WTC11 (cell line): ENCODE measurements around the gene RBM18. TPM values are rescaled to one million over a fixed set of nuclear protein-coding genes. Genes with fewer than 3 reads are reported as not detected.

Source experiments
- ATAC-seq: fragments of 200-7000 bp; cut with Tn5 transposase; 2 replicates; pipeline ENCODE4 v1.10.0; 2021; ENCODE audit warnings: mild to moderate bottlenecking, moderate library complexity
- CTCF ChIA-PET: fragments of 300-600 bp; sonication (Branson Sonifier 250); formaldehyde crosslinking; loops from one replicate; lab custom pipeline; 2021; ENCODE audit warnings: antibody characterized with exemption; lab: Charles Lee
- POLR2A ChIA-PET: fragments of 350-600 bp; sonication (Branson Sonifier 250); formaldehyde crosslinking; loops from one replicate; lab custom pipeline; 2021; ENCODE audit warnings: antibody characterized with exemption; lab: Charles Lee
- DNase-seq: peaks from one replicate; pipeline ENCODE4 v3.0.0; 2021; ENCODE audit warnings: low spot score
- H3K27ac Mint-ChIP-seq: 2 replicates; pipeline ENCODE4 v1.8.0; 2021; ENCODE audit warnings: mixed read lengths
- H3K27me3 Mint-ChIP-seq: 2 replicates; pipeline ENCODE4 v1.8.0; 2021; ENCODE audit warnings: low read depth, mild to moderate bottlenecking, moderate library complexity, mixed read lengths
- H3K36me3 Mint-ChIP-seq: 2 replicates; pipeline ENCODE4 v1.8.0; 2021; ENCODE audit warnings: mixed read lengths
- H3K4me1 Mint-ChIP-seq: 2 replicates; pipeline ENCODE4 v1.8.0; 2022; ENCODE audit warnings: mixed read lengths
- H3K4me3 Mint-ChIP-seq: 2 replicates; pipeline ENCODE4 v1.8.0; 2021; ENCODE audit warnings: mild to moderate bottlenecking, moderate library complexity, mixed read lengths
- H3K9me3 Mint-ChIP-seq: 2 replicates; pipeline ENCODE4 v1.8.0; 2021; ENCODE audit warnings: mixed read lengths
- ELF4 ChIP-seq: sonication (generic); formaldehyde crosslinking; IDR thresholded peaks from 2 replicates; pipeline ENCODE4 v1.8.1; 2022; ENCODE audit warnings: low read depth, mild to moderate bottlenecking, moderate library complexity, missing genetic modification reagents
- ETV6 ChIP-seq: sonication (generic); formaldehyde crosslinking; IDR thresholded peaks from 2 replicates; pipeline ENCODE4 v1.8.1; 2022; ENCODE audit warnings: mild to moderate bottlenecking, missing genetic modification reagents
- FOXJ3 ChIP-seq: sonication (generic); formaldehyde crosslinking; IDR thresholded peaks from 2 replicates; pipeline ENCODE4 v1.9.0; 2021; ENCODE audit warnings: missing genetic modification reagents, mild to moderate bottlenecking, borderline replicate concordance
- FOXP1 ChIP-seq: sonication (generic); formaldehyde crosslinking; IDR thresholded peaks from 2 replicates; pipeline ENCODE4 v1.8.0; 2022; ENCODE audit warnings: missing genetic modification reagents, mild to moderate bottlenecking, moderate library complexity, borderline replicate concordance
- GABPB1 ChIP-seq: sonication (generic); formaldehyde crosslinking; IDR thresholded peaks from 2 replicates; pipeline ENCODE4 v1.8.1; 2023; ENCODE audit warnings: mild to moderate bottlenecking, missing genetic modification reagents
- GRHL2 ChIP-seq: fragments of 250-450 bp; sonication (Bioruptor Pico); IDR thresholded peaks from 2 replicates; pipeline ENCODE4 v1.8.0; 2022; ENCODE audit warnings: mild to moderate bottlenecking, moderate library complexity; ENCODE audit not compliant: insufficient replicate concordance, severe bottlenecking
- IRF2 ChIP-seq: sonication (generic); formaldehyde crosslinking; IDR thresholded peaks from 2 replicates; pipeline ENCODE4 v1.8.0; 2022; ENCODE audit warnings: low read depth, missing genetic modification reagents, borderline replicate concordance
- JAZF1 ChIP-seq: fragments of 250-450 bp; sonication (Bioruptor Pico); IDR thresholded peaks from 2 replicates; pipeline ENCODE4 v1.9.0; 2021; ENCODE audit warnings: moderate library complexity, mild to moderate bottlenecking, inconsistent platforms
- MXD4 ChIP-seq: fragments of 250-450 bp; sonication (Bioruptor Pico); IDR thresholded peaks from 2 replicates; pipeline ENCODE4 v1.8.0; 2021; ENCODE audit warnings: mild to moderate bottlenecking, moderate library complexity, borderline replicate concordance
- NFATC4 ChIP-seq: fragments of 250-450 bp; sonication (Bioruptor Pico); IDR thresholded peaks from 2 replicates; pipeline ENCODE4 v1.9.0; 2021; ENCODE audit warnings: mild to moderate bottlenecking
- NFYB ChIP-seq: sonication (generic); formaldehyde crosslinking; conservative IDR thresholded peaks from 2 replicates; pipeline ENCODE4 v1.8.0; 2022; ENCODE audit warnings: low read depth, missing genetic modification reagents
- NR2C2 ChIP-seq: sonication (generic); formaldehyde crosslinking; IDR thresholded peaks from 2 replicates; pipeline ENCODE4 v1.8.0; 2022; ENCODE audit warnings: mild to moderate bottlenecking, missing genetic modification reagents
- OVOL2 ChIP-seq: fragments of 250-450 bp; sonication (Bioruptor Pico); IDR thresholded peaks from 2 replicates; pipeline ENCODE4 v1.9.0; 2021; ENCODE audit warnings: mild to moderate bottlenecking, borderline replicate concordance
- RELA ChIP-seq: sonication (generic); formaldehyde crosslinking; IDR thresholded peaks from 2 replicates; pipeline ENCODE4 v1.8.1; 2022; ENCODE audit warnings: missing genetic modification reagents, mild to moderate bottlenecking, borderline replicate concordance
- SMAD3 ChIP-seq: sonication (generic); formaldehyde crosslinking; IDR thresholded peaks from 2 replicates; pipeline ENCODE4 v1.8.0; 2022; ENCODE audit warnings: missing genetic modification reagents, mild to moderate bottlenecking, borderline replicate concordance
- ZBTB21 ChIP-seq: sonication (generic); formaldehyde crosslinking; IDR thresholded peaks from 2 replicates; pipeline ENCODE4 v1.8.1; 2023; ENCODE audit warnings: mild to moderate bottlenecking, missing genetic modification reagents, borderline replicate concordance
- ZNF232 ChIP-seq: sonication (generic); formaldehyde crosslinking; IDR thresholded peaks from 2 replicates; pipeline ENCODE4 v1.8.0; 2022; ENCODE audit warnings: mild to moderate bottlenecking, missing genetic modification reagents
- ZNF317 ChIP-seq: sonication (generic); formaldehyde crosslinking; IDR thresholded peaks from 2 replicates; pipeline ENCODE4 v1.8.1; 2023; ENCODE audit warnings: low read depth, mild to moderate bottlenecking, moderate library complexity, missing genetic modification reagents, borderline replicate concordance
- ZNF396 ChIP-seq: fragments of 250-450 bp; sonication (Bioruptor Pico); IDR thresholded peaks from 2 replicates; pipeline ENCODE4 v1.8.0; 2021; ENCODE audit warnings: mild to moderate bottlenecking, moderate library complexity, borderline replicate concordance
- ZNF416 ChIP-seq: fragments of 250-450 bp; sonication (Bioruptor Pico); IDR thresholded peaks from 2 replicates; pipeline ENCODE4 v1.9.0; 2021; ENCODE audit warnings: mild to moderate bottlenecking, inconsistent platforms
- total RNA-seq: library from RNA; stranded (reverse); gene quantifications from 3 replicates; pipeline ENCODE4 v1.2.3, GENCODE V29; 2021
- TF ChIP-seq, protein P1 (sequence below): fragments of 250-450 bp; sonication (Bioruptor Pico); IDR thresholded peaks from 2 replicates; pipeline ENCODE4 v2.1.2; 2022; ENCODE audit warnings: mild to moderate bottlenecking, moderate library complexity
- TF ChIP-seq, protein P2 (sequence below): sonication (generic); formaldehyde crosslinking; IDR thresholded peaks from 2 replicates; pipeline ENCODE4 v1.8.1; 2022; ENCODE audit warnings: mild to moderate bottlenecking, moderate library complexity, missing genetic modification reagents
- TF ChIP-seq, protein P3 (sequence below): sonication (generic); formaldehyde crosslinking; IDR thresholded peaks from 2 replicates; pipeline ENCODE4 v1.8.1; 2023; ENCODE audit warnings: mild to moderate bottlenecking, missing genetic modification reagents, moderate library complexity
- TF ChIP-seq, protein P4 (sequence below): sonication (generic); formaldehyde crosslinking; IDR thresholded peaks from 2 replicates; pipeline ENCODE4 v1.8.1; 2022; ENCODE audit warnings: low read depth, mild to moderate bottlenecking, moderate library complexity, missing genetic modification reagents, borderline replicate concordance
- TF ChIP-seq, protein P5 (sequence below): sonication (generic); formaldehyde crosslinking; IDR thresholded peaks from 2 replicates; pipeline ENCODE4 v1.8.0; 2022; ENCODE audit warnings: mild to moderate bottlenecking, missing genetic modification reagents

RBM18 gene
- total RNA-seq, 1 experiment from 2014 or later, result 11.4 TPM

DNA sequence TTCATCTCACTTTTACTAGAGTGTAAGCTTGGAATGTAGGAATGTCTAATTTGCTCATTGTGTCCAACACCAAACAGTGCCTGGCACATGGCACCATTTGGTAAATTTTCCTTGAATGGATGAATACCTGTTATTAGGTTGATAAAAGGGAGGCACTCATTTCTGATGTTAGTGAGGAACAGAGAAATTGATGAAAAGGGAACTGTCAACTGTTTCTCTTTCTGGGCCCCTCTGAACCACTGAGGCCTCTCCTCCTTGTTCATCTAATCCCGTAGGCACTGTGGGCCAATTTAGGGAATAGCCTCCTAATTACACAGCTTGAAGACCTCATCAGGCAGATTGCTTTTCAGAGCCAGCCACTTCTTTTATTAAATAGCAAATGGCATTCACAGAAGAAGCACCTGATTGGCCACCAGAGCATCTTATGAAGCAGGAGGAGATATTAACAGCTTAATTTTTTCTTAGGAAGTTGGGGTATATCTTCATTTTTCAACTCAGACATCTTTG lies 22.6 kb upstream of the RBM18 start:
- Mint-ChIP-seq H3K4me3 (no peak overlapping the region), H3K27ac (no peak overlapping the region), H3K4me1 (peaks cover 16% of the 10 kb centered on the region), H3K36me3 (peaks cover 37% of the 10 kb centered on the region), H3K9me3 (no peaks in the 10 kb centered on the region), H3K27me3 (no peaks in the 10 kb centered on the region)
- DNase-seq (no peak), ATAC-seq (no peak)
- CTCF ChIA-PET, result no interaction called here
- TF ChIP-seq OVOL2 (CRISPR knock-in tag) (no peak), ELF4 (CRISPR knock-in tag) (no peak), ZNF416 (CRISPR knock-in tag) (no peak), NR2C2 (CRISPR knock-in tag) (no peak), ZNF232 (no peak), SMAD3 (no peak), ZBTB21 (no peak), FOXP1 (CRISPR knock-in tag) (no peak), RELA (CRISPR knock-in tag) (no peak), IRF2 (no peak), FOXJ3 (CRISPR knock-in tag) (no peak), GABPB1 (no peak)
- TF ChIP-seq, protein P1, sequence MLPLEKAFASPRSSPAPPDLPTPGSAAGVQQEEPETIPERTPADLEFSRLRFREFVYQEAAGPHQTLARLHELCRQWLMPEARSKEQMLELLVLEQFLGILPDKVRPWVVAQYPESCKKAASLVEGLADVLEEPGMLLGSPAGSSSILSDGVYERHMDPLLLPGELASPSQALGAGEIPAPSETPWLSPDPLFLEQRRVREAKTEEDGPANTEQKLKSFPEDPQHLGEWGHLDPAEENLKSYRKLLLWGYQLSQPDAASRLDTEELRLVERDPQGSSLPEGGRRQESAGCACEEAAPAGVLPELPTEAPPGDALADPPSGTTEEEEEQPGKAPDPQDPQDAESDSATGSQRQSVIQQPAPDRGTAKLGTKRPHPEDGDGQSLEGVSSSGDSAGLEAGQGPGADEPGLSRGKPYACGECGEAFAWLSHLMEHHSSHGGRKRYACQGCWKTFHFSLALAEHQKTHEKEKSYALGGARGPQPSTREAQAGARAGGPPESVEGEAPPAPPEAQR (CRISPR knock-in tag), result no peak
- TF ChIP-seq, protein P2, sequence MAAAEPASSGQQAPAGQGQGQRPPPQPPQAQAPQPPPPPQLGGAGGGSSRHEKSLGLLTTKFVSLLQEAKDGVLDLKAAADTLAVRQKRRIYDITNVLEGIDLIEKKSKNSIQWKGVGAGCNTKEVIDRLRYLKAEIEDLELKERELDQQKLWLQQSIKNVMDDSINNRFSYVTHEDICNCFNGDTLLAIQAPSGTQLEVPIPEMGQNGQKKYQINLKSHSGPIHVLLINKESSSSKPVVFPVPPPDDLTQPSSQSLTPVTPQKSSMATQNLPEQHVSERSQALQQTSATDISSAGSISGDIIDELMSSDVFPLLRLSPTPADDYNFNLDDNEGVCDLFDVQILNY (CRISPR knock-in tag), result no peak
- TF ChIP-seq, protein P3, sequence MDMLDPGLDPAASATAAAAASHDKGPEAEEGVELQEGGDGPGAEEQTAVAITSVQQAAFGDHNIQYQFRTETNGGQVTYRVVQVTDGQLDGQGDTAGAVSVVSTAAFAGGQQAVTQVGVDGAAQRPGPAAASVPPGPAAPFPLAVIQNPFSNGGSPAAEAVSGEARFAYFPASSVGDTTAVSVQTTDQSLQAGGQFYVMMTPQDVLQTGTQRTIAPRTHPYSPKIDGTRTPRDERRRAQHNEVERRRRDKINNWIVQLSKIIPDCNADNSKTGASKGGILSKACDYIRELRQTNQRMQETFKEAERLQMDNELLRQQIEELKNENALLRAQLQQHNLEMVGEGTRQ (CRISPR knock-in tag), result no peak
- POLR2A ChIA-PET, result no interaction called here

DNA sequence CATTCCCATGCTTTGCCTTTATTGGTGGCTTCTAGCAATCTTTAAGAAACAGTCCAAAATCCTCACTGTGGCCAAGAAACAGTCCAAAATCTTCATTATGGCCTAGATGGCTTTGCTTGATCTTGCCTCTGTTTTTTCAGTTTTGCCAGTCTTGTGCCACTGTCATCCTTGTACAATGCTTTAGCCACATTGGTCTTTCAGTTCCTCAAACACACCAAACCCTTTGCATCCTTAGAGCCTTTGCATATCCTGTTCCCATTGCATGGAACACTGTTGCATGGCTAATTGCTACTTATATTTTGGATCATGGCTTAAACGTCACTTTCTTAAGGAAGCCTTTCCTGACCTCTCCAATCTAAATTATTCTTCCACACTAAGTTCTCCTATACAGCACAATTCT lies 22.1 kb upstream of the RBM18 start:
- H3K4me3 Mint-ChIP-seq, result no peak overlapping the region
- TF ChIP-seq JAZF1 (no peak), NFATC4 (CRISPR knock-in tag) (no peak), GRHL2 (CRISPR knock-in tag) (no peak), ZNF317 (CRISPR knock-in tag) (no peak), NFYB (CRISPR knock-in tag) (no peak), ETV6 (no peak), ZNF396 (no peak), MXD4 (CRISPR knock-in tag) (no peak)
- TF ChIP-seq, protein P4, sequence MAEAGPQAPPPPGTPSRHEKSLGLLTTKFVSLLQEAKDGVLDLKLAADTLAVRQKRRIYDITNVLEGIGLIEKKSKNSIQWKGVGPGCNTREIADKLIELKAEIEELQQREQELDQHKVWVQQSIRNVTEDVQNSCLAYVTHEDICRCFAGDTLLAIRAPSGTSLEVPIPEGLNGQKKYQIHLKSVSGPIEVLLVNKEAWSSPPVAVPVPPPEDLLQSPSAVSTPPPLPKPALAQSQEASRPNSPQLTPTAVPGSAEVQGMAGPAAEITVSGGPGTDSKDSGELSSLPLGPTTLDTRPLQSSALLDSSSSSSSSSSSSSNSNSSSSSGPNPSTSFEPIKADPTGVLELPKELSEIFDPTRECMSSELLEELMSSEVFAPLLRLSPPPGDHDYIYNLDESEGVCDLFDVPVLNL (CRISPR knock-in tag), result no peak
- TF ChIP-seq, protein P5, sequence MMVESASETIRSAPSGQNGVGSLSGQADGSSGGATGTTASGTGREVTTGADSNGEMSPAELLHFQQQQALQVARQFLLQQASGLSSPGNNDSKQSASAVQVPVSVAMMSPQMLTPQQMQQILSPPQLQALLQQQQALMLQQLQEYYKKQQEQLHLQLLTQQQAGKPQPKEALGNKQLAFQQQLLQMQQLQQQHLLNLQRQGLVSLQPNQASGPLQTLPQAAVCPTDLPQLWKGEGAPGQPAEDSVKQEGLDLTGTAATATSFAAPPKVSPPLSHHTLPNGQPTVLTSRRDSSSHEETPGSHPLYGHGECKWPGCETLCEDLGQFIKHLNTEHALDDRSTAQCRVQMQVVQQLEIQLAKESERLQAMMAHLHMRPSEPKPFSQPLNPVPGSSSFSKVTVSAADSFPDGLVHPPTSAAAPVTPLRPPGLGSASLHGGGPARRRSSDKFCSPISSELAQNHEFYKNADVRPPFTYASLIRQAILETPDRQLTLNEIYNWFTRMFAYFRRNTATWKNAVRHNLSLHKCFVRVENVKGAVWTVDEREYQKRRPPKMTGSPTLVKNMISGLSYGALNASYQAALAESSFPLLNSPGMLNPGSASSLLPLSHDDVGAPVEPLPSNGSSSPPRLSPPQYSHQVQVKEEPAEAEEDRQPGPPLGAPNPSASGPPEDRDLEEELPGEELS (CRISPR knock-in tag), result no peak
- TF ChIP-seq, all 79 proteins: peak for 0
- Mint-ChIP-seq H3K9me3 (no peaks in the 10 kb centered on the region), H3K27me3 (no peaks in the 10 kb centered on the region), H3K4me1 (peaks cover 22% of the 10 kb centered on the region), H3K36me3 (peaks cover 33% of the 10 kb centered on the region), H3K27ac (no peak overlapping the region)
- DNase-seq (no peak), ATAC-seq (no peak)
- ChIA-PET CTCF (no interaction called here), POLR2A (interaction anchor here (0.6 kb wide), 1 partner anchor 1714 kb away, joined by 3 read pairs; no protein-coding TSS in a partner anchor)
